ENCODE results near the gene STK11IP. TPM values are rescaled to one million over a fixed set of nuclear protein-coding genes. Genes with fewer than 3 reads are reported as not detected.
A peak's percentile ranks its signal among the peaks of the same experiment; 100 is the strongest.

STK11IP gene
- total RNA-seq, 1 donor from 2014 or later = 13.0 TPM

GRCh38 chr2:219614076-219614860 lies 16.6 kb downstream of the STK11IP start:
- FAIRE-seq = no peak

GRCh38 chr2:219615036-219615435 lies 17.4 kb downstream of the STK11IP start:
- FAIRE-seq (no peak), DNase-seq (ENCODE audit: low spot score in 2 of 2) (no peak)

More at GRCh38 chr2:219614076-219614860, 16.6 kb downstream of the STK11IP start:
- DNase-seq (ENCODE audit: low spot score in 2 of 2) = no peak

GRCh38 chr2:219615894-219616293 lies 18.2 kb downstream of the STK11IP start:
- FAIRE-seq (no peak), DNase-seq (ENCODE audit: low spot score in 2 of 2) (no peak)

- FAIRE-seq = no peak
- DNase-seq (ENCODE audit: low spot score in 2 of 2) = no peak
Observed at GRCh38 chr2:219616550-219616949, 18.9 kb downstream of the STK11IP start.

- FAIRE-seq (no peak), DNase-seq (ENCODE audit: low spot score in 2 of 2) (no peak)
Observed at GRCh38 chr2:219618733-219619122, 21.1 kb downstream of the STK11IP start.

GRCh38 chr2:219619235-219619634 lies 21.6 kb downstream of the STK11IP start:
- DNase-seq (ENCODE audit: low spot score in 2 of 2) (no peak), FAIRE-seq (no peak)

DNA sequence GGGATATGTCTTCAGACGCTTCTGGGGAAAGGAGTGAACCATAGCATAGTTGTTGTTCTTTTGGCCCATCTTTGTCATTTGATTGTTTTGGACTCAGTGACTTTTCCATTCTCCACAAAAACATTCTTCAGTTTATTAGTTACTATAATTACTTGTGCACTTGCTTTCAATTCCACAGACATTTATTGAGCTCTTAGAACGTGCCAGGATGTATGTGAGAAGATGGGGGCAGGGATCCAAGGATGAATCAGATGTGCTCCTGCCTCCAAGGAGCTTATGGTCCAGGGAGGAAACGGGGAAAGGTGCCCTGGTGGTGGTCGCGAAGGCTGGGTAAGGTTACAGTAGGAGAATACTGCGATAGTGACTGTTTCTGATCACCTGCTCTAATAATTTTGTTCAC lies 22.9 kb downstream of the STK11IP start:
- no peak for FAIRE-seq
- no peak for DNase-seq (ENCODE audit: low spot score in 2 of 2)

GRCh38 chr2:219621935-219622334 lies 24.3 kb downstream of the STK11IP start:
- DNase-seq (ENCODE audit: low spot score in 2 of 2) (no peak), FAIRE-seq (no peak)

DNA sequence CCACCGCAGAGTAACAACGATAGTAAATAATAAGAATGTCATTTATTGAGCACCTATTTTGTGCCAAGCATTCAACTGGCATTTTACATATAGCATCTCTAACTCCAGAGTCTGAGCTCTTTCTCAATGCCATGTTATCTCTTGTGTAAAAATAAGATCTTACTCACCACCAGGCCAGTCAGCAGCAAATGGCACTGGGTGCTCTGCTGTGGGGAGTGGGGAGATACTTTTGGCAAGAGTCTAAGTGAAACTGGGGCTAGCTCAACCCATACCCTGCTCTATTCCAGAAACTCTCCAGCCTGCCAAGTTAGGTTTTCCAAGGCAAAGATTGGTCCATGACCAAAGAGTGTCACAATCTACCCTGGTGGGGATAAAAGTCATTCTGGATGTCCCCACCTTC lies 24.8 kb downstream of the STK11IP start:
- no peak for FAIRE-seq
- DNase-seq (ENCODE audit: low spot score in 2 of 2) = no peak

- no peak for DNase-seq (ENCODE audit: low spot score in 2 of 2)
- no peak for FAIRE-seq
Observed at GRCh38 chr2:219624565-219624964, 26.9 kb downstream of the STK11IP start.

DNA sequence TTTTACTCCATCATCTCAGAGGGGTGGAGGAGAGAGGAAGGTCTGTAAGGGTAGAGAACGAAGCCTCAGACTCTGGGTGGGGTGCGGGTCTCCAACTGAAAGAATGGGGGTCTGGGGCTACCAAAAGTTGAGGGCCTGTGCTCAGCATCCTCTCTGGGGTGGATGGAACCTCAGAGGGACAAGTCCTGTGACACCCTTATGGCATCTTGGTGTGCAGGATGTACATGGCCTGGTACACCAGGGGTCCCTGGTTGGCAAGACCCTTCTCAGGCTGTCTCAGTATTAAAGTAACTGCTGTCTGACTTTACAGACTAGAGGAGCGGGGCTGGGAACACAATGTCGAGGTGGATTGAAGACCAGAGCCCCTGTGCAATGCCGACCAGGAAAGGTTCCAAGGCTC lies 27.5 kb downstream of the STK11IP start:
- DNase-seq (ENCODE audit: low spot score in 2 of 2) (no peak), FAIRE-seq (no peak)

GRCh38 chr2:219626540-219626939 lies 28.9 kb downstream of the STK11IP start:
- FAIRE-seq = no peak
- no peak for DNase-seq (ENCODE audit: low spot score in 2 of 2)

- DNase-seq (ENCODE audit: low spot score in 2 of 2) (peak; percentile 68 to 75), FAIRE-seq (no peak)
Observed at GRCh38 chr2:219627103-219628100, 29.7 kb downstream of the STK11IP start, which contains the start of gene SLC4A3. Gene SLC4A3, plus strand, starts transcription at chr2:219627630. Its CDS starts 363 bp downstream, at chr2:219627993.

DNA sequence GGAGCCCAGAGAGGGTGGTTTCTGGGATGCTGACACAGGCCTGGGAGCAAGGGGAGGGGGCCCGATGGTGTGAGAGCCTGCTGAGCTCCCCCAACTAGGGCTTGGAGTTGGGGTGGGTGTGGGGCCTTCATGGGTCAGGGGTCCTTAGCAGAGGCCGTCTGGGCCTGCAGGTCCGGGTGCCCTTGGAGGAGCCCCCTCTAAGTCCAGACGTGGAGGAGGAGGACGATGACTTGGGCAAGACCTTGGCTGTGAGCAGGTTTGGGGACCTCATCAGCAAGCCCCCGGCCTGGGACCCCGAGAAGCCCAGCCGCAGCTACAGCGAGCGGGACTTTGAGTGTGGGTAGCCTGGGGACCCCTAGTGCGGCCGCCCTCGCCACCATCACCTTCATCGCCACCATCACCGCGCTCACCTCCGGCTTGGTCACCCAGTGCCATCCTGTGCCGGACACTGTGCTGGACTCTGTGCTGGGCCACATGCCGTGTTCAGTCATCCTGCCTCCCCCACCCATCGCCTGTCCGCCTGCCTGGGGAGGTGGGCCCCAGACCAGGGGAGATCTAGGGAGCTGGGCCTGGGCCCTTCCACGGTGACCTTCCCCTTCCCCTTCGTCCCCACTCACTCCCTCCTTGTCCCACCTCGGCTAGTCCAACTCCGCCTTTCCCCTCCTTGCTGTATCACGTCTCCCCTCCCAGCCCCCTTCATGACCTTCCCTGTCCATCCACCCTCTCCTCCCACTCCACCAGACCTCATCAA lies 30.8 kb downstream of the STK11IP start:
- FAIRE-seq (no peak), DNase-seq (ENCODE audit: low spot score in 2 of 2) (no peak)

- DNase-seq (ENCODE audit: low spot score in 2 of 2) (no peak), FAIRE-seq (no peak)
Observed at GRCh38 chr2:219628986-219629901, 31.6 kb downstream of the STK11IP start.

DNA sequence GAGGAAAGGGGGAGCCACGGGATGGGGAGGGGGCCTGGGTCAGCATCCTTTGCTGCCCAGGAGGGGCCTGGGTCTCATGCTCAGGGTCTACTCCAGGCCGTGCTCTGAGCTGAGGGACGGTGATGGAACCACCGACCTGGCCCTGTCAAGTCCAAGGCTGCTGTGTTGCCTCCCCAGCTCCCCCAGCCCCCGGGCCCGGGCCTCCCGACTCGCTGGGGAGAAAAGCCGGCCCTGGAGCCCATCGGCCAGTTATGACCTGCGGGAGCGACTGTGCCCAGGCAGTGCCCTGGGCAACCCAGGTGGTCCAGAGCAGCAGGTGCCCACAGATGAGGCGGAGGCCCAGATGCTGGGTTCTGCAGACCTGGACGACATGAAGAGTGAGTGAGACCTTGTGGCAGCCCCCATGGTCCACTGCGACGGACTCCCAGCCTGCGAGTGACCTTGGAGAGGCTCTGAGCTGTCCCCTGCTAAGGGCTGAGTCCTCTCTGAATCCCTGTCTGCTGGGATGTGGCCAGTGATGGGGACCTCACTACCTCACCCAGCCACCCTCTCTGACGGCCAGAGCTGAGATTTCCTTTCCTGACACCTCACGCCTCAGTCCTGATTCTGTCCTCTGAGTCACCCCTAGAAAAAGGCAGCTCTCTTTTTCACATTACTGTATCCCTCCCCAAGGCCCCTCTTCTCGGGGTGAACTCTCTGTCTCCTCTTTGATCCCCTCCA lies 32.5 kb downstream of the STK11IP start:
- DNase-seq (ENCODE audit: low spot score in 2 of 2) (no peak), FAIRE-seq (no peak)

DNA sequence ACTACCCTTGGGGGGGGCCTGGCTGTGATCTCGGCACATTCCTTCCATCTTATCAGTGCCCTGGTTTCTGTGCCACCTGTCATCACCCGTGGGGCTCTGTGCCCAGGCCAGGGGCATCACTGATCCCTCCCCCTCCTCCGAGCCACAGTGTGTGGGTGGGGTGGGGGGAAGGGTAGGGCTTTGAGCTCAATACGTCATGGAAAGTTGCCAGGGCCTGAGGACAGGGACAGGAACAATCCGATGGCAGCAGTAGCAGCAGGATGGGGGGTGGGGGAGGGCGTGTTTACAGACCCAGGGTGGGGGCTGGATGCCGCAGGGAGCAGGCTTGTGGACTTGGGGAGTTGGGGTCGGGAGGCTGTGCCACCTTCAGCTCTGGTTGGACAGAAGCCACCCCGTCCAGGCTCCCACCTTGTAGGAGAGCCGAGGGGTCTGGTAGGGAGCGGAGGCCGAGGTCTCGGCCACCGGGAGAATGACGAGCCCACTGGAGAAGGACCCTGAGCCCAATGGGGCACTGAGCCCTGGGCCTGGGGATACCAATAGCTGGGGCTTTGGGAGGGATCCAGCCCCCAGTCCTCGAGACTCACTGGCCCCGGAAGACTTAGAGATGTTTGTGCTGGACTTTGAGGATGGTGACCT lies 33.2 kb downstream of the STK11IP start:
- DNase-seq (ENCODE audit: low spot score in 2 of 2) = no peak
- no peak for FAIRE-seq

GRCh38 chr2:219631406-219631891 lies 33.8 kb downstream of the STK11IP start:
- DNase-seq (ENCODE audit: low spot score in 2 of 2) = no peak
- no peak for FAIRE-seq
